ENCODE measurements around the gene RAVER1. TPM values are rescaled to one million over a fixed set of nuclear protein-coding genes. Genes with fewer than 3 reads are reported as not detected.

RAVER1 gene
- total and polyA plus RNA-seq, 2 of the 13 experiments (the other 11 are each of a cell fraction or from before 2014, with no cell fraction given), result 3.6 to 7.9 TPM

DNA sequence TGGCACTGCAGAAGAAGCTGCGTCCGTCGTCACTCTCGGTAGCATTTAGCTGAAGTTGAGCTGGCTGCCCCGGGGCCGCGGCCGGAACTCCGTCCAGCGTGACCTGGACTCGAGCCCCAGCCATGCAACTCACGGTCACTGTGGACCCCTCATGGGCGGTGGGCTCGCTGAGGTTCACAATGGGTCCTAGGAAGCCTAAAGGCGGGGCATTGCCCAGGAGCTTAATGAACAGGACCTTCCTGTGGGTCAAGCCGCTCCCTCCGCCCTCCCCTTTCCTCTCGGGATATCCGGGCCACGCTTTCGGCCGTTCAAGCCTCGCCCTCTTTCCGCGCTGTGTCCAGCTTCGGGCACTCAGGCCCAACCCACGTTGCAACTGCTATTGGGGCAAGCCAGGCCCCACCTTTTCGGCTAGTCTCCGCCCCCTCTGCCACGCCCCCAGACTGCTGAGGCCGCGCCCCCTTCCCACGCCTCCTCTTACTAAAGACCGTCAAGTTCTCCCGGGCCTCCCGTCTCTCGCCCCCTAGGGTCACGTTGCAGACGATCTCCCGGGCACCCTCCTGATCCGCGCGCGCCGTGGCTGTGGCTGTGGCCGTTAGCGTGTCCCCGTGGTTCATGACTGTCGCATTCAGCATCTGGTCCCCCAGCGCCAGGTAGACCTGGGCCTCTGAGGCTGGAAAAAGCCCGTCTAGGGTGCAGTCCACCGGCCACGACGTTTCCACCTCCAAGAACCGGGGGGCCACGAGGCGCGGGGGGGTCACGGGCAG is 1.4 kb upstream of the RAVER1 start (continued):
- TF ChIP-seq ZBTB8A (CRISPR knock-in tag; IDR thresholded peaks at IDR 0.05; ENCODE audit: borderline replicate concordance, low read depth) (no peak), NCOA1 (CRISPR knock-in tag; IDR thresholded peaks at IDR 0.05) (0 out of 2 replicates have a peak, but pooled peaks have one; percentile 50), XRCC5 (optimal IDR thresholded peaks at IDR 0.05; ENCODE audit: low read length) (peak; percentile 18), ZNF660 (CRISPR knock-in tag; IDR thresholded peaks at IDR 0.05; ENCODE audit: borderline replicate concordance, low read depth) (no peak), SIN3B (IDR thresholded peaks at IDR 0.05; ENCODE audit: low read length) (no peak), PLSCR1 (CRISPR knock-in tag; IDR thresholded peaks at IDR 0.05; ENCODE audit: borderline replicate concordance) (no peak), ZNF317 (CRISPR knock-in tag; IDR thresholded peaks at IDR 0.05) (peak; percentile 40; the same call in 1 of the 2 replicates), ZNF644 (CRISPR knock-in tag; IDR thresholded peaks at IDR 0.05; ENCODE audit: low read depth) (no peak), ZNF468 (CRISPR knock-in tag; IDR thresholded peaks at IDR 0.05) (no peak), SP140L (CRISPR knock-in tag; IDR thresholded peaks at IDR 0.05; ENCODE audit: borderline replicate concordance) (no peak), ARNT (IDR thresholded peaks at IDR 0.05) (no peak), ZNF607 (CRISPR knock-in tag; IDR thresholded peaks at IDR 0.05; ENCODE audit: borderline replicate concordance) (no peak; the same call in 1 of the 2 replicates), ZNF124 (CRISPR knock-in tag; IDR thresholded peaks at IDR 0.05) (no peak), PPARG (CRISPR knock-in tag; conservative IDR thresholded peaks at IDR 0.05) (no peak), HNF4A (CRISPR knock-in tag; IDR thresholded peaks at IDR 0.05) (no peak), TIGD3 (CRISPR knock-in tag; IDR thresholded peaks at IDR 0.05; ENCODE audit: borderline replicate concordance) (0 out of 2 replicates have a peak, but pooled peaks have one; percentile 43), HNRNPUL1 (IDR thresholded peaks at IDR 0.05; ENCODE audit: low read depth, low read length) (no peak), EEA1 (CRISPR knock-in tag; IDR thresholded peaks at IDR 0.05; ENCODE audit: borderline replicate concordance) (peak; percentile 29; the same call in 1 of the 2 replicates), SKIL (CRISPR knock-in tag; IDR thresholded peaks at IDR 0.05; ENCODE audit: borderline replicate concordance) (no peak)
- TF ChIP-seq, protein P1, sequence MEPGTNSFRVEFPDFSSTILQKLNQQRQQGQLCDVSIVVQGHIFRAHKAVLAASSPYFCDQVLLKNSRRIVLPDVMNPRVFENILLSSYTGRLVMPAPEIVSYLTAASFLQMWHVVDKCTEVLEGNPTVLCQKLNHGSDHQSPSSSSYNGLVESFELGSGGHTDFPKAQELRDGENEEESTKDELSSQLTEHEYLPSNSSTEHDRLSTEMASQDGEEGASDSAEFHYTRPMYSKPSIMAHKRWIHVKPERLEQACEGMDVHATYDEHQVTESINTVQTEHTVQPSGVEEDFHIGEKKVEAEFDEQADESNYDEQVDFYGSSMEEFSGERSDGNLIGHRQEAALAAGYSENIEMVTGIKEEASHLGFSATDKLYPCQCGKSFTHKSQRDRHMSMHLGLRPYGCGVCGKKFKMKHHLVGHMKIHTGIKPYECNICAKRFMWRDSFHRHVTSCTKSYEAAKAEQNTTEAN (CRISPR knock-in tag; conservative IDR thresholded peaks at IDR 0.05), result no peak

All from HepG2 (cell line).